Adipocyte (in vitro differentiated cells): ENCODE data around the gene NRXN3.

Experiments used
- DNase-seq: peaks from one replicate; pipeline ENCODE4 v3.0.0-alpha.2; 2015; ENCODE audit warnings: low read depth
- H3K27me3 ChIP-seq: replicated peaks from 2 replicates; pipeline ENCODE4 v1.7.0; 2013; ENCODE audit warnings: mild to moderate bottlenecking, low read length, moderate library complexity; ENCODE audit not compliant: control insufficient read depth, insufficient read depth
- H3K36me3 ChIP-seq: 2 replicates; pipeline ENCODE4 v1.7.0; 2013; ENCODE audit warnings: low read length, mild to moderate bottlenecking, moderate library complexity; ENCODE audit not compliant: control insufficient read depth, insufficient read depth, severe bottlenecking
- H3K4me1 ChIP-seq: 2 replicates; pipeline ENCODE4 v1.7.0; 2013; ENCODE audit warnings: mild to moderate bottlenecking, low read length, moderate library complexity; ENCODE audit not compliant: control insufficient read depth, insufficient read depth
- H3K4me3 ChIP-seq: 2 replicates; pipeline ENCODE4 v1.7.0; 2013; ENCODE audit warnings: mild to moderate bottlenecking, low read length, moderate library complexity
- H3K9ac ChIP-seq: 2 replicates; pipeline ENCODE4 v1.7.0; 2013; ENCODE audit warnings: mild to moderate bottlenecking, low read length, moderate library complexity
- H3K9me3 ChIP-seq: 2 replicates; pipeline ENCODE4 v1.7.0; 2013; ENCODE audit warnings: mild to moderate bottlenecking, low read length, moderate library complexity; ENCODE audit not compliant: control insufficient read depth

Gene NRXN3

DNA sequence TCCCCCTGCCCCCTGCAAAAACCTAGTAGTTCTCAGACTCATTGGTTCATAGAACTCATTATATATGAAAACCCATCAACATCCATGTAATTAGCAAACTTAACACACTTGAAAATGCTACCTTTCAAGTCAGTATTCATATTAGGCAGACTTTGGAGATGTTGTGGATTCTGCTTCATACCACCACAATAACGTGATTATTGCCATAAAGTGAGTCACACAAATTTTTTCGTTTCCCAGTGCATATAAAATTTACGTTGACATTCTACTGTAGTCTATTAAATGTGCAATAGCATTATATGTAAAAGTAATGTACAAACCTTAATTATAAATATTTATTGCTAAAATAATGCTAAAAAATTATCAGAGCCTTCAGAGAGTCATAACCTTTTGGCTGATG lies 1387.1 kb downstream of the NRXN3 start:
- no peak overlapping the region for H3K4me3 ChIP-seq
- no peaks in the 10 kb centered on the region for H3K36me3 ChIP-seq
- no peaks in the 10 kb centered on the region for H3K4me1 ChIP-seq
- no peak for DNase-seq
- no peaks in the 10 kb centered on the region for H3K9me3 ChIP-seq
- no peak overlapping the region for H3K9ac ChIP-seq
- no peaks in the 10 kb centered on the region for H3K27me3 ChIP-seq

DNA sequence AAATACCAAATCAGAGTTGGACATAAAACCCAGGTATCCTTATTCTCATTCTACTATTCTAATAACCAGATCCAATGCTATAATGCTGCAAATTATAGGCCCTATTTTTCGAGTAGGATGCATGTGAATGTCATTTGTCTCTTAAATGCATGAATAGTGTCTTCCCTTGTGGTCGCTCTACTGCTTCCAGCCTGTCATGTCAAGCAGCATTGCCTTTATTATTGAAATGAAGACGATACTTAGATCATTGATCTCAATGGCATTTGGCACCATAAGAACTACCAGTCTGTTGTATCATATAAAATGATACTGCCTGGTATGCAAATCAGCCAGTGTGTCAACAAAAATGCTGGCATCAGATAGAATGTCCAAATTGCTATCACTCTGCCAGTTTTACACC lies 1392.0 kb downstream of the NRXN3 start:
- Histone ChIP-seq H3K4me1 (no peaks in the 10 kb centered on the region), H3K4me3 (no peak overlapping the region), H3K9me3 (no peaks in the 10 kb centered on the region), H3K27me3 (no peaks in the 10 kb centered on the region), H3K36me3 (no peaks in the 10 kb centered on the region), H3K9ac (no peak overlapping the region)
- no peak for DNase-seq

DNA sequence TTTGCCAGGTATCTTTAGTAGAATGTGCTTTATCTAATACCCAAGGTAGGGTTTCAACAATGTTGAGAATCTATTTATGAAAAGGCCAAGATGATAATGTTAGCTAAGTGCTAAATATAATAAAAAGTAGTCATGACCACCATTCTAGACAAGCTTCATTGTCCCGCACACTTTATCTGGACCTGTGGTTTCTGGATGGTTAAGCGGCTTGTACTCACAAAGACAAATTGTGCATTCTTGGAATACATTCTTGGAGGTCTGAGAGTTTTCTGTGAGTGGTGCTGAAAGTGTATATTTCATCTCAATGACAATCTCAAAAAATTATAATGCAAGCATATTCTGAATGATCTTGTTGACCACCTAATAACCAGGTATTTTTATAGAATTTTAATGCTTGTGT lies 1394.2 kb downstream of the NRXN3 start:
- no peaks in the 10 kb centered on the region for H3K4me1 ChIP-seq
- H3K9me3 ChIP-seq = no peaks in the 10 kb centered on the region
- H3K4me3 ChIP-seq = no peak overlapping the region
- no peaks in the 10 kb centered on the region for H3K36me3 ChIP-seq
- H3K27me3 ChIP-seq = no peaks in the 10 kb centered on the region
- no peak for DNase-seq
- H3K9ac ChIP-seq = no peak overlapping the region

DNA sequence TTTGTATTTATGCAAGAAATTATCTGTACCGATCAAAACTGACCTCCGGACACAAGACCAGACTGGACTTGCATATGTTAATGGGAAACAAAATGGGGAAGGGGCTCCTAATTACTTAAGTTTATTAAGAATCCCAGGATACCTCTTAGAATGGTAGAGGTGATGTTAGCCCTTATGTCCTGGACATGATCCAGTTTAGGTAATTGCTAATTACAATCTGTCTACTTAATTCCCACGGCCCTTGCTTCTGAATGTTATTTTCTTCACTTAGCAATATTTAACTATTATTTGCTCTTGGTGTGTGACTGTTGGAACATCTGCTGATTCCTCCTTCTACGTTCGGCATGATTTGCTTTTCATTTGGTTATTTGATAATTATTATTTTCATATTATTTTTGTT lies 1397.1 kb downstream of the NRXN3 start:
- no peaks in the 10 kb centered on the region for H3K27me3 ChIP-seq
- no peaks in the 10 kb centered on the region for H3K9me3 ChIP-seq
- no peak overlapping the region for H3K4me3 ChIP-seq
- no peaks in the 10 kb centered on the region for H3K4me1 ChIP-seq
- no peak for DNase-seq
- H3K9ac ChIP-seq = no peak overlapping the region
- H3K36me3 ChIP-seq = no peaks in the 10 kb centered on the region

DNA sequence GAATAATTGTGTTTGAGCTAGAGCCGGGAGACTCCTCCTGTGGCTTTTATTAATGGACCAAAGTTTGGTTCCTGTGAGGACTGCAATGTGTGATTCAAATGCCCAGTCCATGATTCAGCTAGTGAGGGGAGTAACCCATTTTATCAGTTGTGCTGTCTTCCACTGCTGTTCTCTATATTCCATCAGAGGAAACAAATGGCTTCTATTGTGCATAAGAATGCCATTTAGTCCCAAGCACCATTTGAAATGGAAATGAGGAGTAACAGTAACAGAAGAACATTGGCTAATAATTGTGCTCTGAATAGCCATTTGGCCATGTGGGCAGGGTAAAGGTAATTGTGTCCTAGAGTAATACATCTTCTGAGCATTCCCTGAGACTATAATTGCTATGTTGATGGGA lies 1398.4 kb downstream of the NRXN3 start:
- Histone ChIP-seq H3K36me3 (no peaks in the 10 kb centered on the region), H3K9ac (no peak overlapping the region), H3K4me1 (no peaks in the 10 kb centered on the region), H3K27me3 (no peaks in the 10 kb centered on the region), H3K4me3 (no peak overlapping the region), H3K9me3 (no peaks in the 10 kb centered on the region)
- no peak for DNase-seq

DNA sequence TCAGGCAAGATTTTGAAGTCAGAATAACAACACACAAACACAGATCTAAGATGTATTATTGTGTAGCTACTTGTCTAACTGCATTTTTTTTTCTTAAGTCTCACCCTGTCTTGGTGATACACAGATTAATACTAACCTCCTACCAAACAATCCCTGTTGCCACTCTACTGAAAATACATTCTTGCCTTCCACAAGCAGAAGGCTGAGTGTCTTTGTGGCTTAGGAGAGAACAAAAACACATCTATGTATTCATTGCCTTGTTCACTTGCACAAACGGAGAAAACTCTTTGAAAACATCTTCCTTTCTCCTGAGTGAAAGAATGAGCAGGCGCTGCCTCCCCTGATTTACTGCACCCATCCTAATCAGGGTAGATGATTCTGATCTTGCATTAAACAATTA lies 1398.9 kb downstream of the NRXN3 start:
- Histone ChIP-seq H3K4me1 (no peaks in the 10 kb centered on the region), H3K9ac (no peak overlapping the region), H3K36me3 (no peaks in the 10 kb centered on the region), H3K4me3 (no peak overlapping the region), H3K9me3 (no peaks in the 10 kb centered on the region), H3K27me3 (no peaks in the 10 kb centered on the region)
- DNase-seq = no peak

DNA sequence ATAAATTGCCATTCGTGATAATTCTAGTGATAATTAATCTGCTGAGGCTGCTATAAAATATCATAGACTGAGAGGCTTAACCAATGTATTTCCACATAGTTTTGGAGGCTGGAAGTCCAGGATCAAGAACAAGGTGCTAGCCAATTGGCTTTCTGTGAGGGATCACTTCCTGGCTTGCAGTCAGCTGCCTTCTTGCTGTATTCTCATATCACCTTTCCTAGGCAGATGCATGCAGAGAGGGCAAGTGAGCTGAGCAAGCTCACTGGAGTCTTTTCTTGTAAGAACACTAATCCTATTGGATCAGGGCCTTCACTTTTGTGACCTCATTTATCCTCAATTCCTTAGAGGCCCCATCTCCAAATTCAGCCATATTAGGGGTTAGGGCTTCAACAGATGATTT lies 1400.5 kb downstream of the NRXN3 start:
- no peak for DNase-seq
- no peaks in the 10 kb centered on the region for H3K27me3 ChIP-seq
- no peaks in the 10 kb centered on the region for H3K36me3 ChIP-seq
- H3K9ac ChIP-seq = no peak overlapping the region
- H3K4me1 ChIP-seq = no peaks in the 10 kb centered on the region
- H3K9me3 ChIP-seq = no peaks in the 10 kb centered on the region
- H3K4me3 ChIP-seq = no peak overlapping the region

DNA sequence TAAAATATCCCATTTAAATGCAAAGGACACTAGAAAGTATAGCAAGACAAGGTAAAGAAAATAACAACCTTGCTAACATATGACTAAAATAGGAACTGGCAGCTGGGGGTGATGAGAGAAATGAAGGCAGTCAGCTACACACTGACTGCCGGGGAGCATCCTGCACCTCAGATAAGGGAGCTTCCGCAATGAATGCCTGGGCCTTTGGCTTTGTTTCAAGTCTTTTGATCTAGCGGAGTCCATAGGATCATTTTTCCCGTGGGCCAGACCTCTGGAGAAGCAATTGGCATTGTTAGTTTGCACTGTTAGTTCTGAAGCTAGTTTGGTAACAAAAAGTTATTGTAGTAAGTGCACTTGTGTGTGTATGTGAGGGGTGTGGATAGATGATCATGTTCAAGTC lies 1401.2 kb downstream of the NRXN3 start:
- no peaks in the 10 kb centered on the region for H3K4me1 ChIP-seq

DNA sequence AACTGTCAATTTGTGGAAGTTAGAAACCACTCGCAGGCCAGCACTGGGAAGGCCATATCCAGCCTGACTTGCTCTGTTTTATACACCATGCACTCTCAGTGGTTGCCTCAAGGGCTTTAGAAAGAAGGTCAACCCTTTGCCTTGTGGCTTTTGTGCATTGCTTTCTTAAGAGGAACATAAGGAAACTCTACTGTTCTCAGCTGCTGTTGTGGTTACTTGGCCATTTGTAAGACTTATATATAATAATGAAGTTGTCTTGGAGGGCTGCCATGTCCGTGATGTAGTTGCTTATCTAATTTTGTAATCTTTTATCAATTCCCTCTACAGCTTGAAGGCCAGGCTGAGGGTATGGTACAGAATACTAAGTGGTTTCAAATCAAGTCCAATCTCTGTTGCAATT lies 1403.3 kb downstream of the NRXN3 start:
- Histone ChIP-seq H3K27me3 (no peaks in the 10 kb centered on the region), H3K36me3 (no peaks in the 10 kb centered on the region), H3K4me3 (no peak overlapping the region), H3K4me1 (no peaks in the 10 kb centered on the region), H3K9me3 (no peaks in the 10 kb centered on the region), H3K9ac (no peak overlapping the region)
- no peak for DNase-seq

More for the DNA sequence above, 1401.2 kb downstream of the NRXN3 start:
- H3K27me3 ChIP-seq = no peaks in the 10 kb centered on the region
- no peak overlapping the region for H3K9ac ChIP-seq
- no peak overlapping the region for H3K4me3 ChIP-seq
- H3K36me3 ChIP-seq = no peaks in the 10 kb centered on the region
- no peaks in the 10 kb centered on the region for H3K9me3 ChIP-seq
- DNase-seq = no peak

DNA sequence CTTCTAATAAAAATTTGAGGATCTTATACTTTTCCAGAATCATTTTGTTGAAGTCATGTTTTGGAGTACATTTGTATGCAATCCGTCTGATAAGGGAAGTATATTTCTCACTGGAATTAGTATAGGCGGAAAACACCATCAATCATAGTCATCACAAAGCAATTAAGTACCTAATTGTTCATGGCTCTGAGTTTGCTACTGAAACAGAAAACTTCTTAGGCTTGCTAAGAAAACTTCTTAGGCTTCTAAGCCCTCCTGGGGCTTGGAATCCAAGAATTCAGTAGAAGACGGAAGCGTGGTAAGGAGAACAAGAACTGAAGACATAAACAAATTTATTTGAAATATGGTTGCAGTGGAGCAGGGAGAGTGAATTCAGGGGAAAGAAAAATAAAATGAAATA lies 1404.9 kb downstream of the NRXN3 start:
- Histone ChIP-seq H3K36me3 (no peaks in the 10 kb centered on the region), H3K9ac (no peak overlapping the region), H3K4me3 (no peak overlapping the region), H3K4me1 (no peaks in the 10 kb centered on the region), H3K9me3 (no peaks in the 10 kb centered on the region), H3K27me3 (no peaks in the 10 kb centered on the region)
- DNase-seq = no peak

DNA sequence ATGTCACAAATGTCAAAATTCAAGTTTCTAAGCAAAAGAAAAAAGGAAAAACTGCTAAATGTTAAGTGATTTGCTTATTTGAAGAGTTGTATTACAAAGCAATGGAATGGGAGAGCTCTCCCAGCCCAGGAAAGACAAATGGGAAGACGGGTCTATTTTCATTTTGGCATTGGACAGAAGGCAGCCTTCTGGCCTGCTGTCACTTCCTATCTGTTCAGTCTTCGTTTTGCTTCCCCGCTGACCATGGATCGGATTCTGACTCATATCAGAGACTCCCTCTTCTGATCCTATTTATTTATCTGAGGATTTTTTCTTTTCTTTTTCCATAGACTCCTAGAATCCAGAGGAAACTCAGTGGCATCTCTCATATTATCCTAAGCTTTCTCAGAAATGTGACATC lies 1406.3 kb downstream of the NRXN3 start:
- Histone ChIP-seq H3K4me1 (no peaks in the 10 kb centered on the region), H3K4me3 (no peak overlapping the region), H3K9ac (no peak overlapping the region), H3K27me3 (no peaks in the 10 kb centered on the region), H3K9me3 (no peaks in the 10 kb centered on the region), H3K36me3 (no peaks in the 10 kb centered on the region)
- no peak for DNase-seq

DNA sequence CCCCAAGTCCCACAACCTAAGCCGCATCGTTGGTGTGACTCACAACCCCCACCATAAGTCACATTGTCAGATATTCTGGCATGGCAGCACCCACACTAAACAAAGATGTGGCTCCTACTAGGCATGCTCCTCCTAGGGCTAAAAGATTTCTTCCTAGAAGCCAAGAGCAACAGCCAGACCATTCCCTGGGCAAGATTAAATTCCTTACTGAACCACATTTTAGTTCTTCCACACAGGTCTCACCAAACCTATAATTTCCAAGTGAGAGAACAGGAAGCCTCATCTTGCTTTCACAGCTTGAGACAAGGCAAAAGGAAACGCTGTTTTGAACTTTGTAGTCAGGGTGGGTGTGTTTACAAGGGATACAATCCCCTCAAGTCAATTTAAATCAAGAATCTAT lies 1408.3 kb downstream of the NRXN3 start:
- H3K9ac ChIP-seq = no peak overlapping the region
- H3K4me1 ChIP-seq = peaks cover 13% of the 10 kb centered on the region
- DNase-seq = no peak
- no peaks in the 10 kb centered on the region for H3K36me3 ChIP-seq
- no peaks in the 10 kb centered on the region for H3K27me3 ChIP-seq
- no peak overlapping the region for H3K4me3 ChIP-seq
- H3K9me3 ChIP-seq = no peaks in the 10 kb centered on the region
